WI38 (cell line): ENCODE results near the gene PAX5.

ENCODE experiments used
- H3K4me3 ChIP-seq: 2 replicates; pipeline ENCODE4 v1.5.1; 2011; ENCODE audit warnings: low read depth, mild to moderate bottlenecking, control low read depth, low read length
- CTCF ChIP-seq: IDR thresholded peaks from 2 replicates; pipeline ENCODE4 v1.5.1; 2012; ENCODE audit warnings: low read depth, mild to moderate bottlenecking, control low read depth, low read length

The PAX5 gene

GRCh38 chr9:36893184-36893583 lies 140.9 kb downstream of the PAX5 start:
- TF ChIP-seq CTCF = no peak
- H3K4me3 ChIP-seq = no peak overlapping the region

GRCh38 chr9:36892279-36892678 lies 141.8 kb downstream of the PAX5 start:
- TF ChIP-seq CTCF = no peak

GRCh38 chr9:36891341-36891811 lies 142.7 kb downstream of the PAX5 start:
- no peak overlapping the region for H3K4me3 ChIP-seq
- no peak for TF ChIP-seq CTCF

More at GRCh38 chr9:36892279-36892678, 141.8 kb downstream of the PAX5 start:
- no peak overlapping the region for H3K4me3 ChIP-seq

GRCh38 chr9:36889844-36890243 lies 144.2 kb downstream of the PAX5 start:
- no peak for TF ChIP-seq CTCF
- H3K4me3 ChIP-seq = no peak overlapping the region

- TF ChIP-seq CTCF = no peak
- no peak overlapping the region for H3K4me3 ChIP-seq
These were observed 145.5 kb downstream of the PAX5 start for GRCh38 chr9:36888551-36888950.

GRCh38 chr9:36884721-36885120 lies 149.3 kb downstream of the PAX5 start:
- no peak for TF ChIP-seq CTCF
- H3K4me3 ChIP-seq = no peak overlapping the region

- TF ChIP-seq CTCF = no peak
- H3K4me3 ChIP-seq = no peak overlapping the region
These were observed 151.5 kb downstream of the PAX5 start for GRCh38 chr9:36882594-36882993.
